Lower leg skin (tissue), 3 donors: ENCODE data around the gene ISG20L2.
A peak's percentile ranks its signal among the peaks of the same experiment; 100 is the strongest.

Source experiments
- CTCF ChIP-seq, 3 donors: fragments of 450-650 bp; IDR thresholded peaks; one replicate each; pipeline ENCODE4 v1.5.1; 2016; ENCODE audit warnings: antibody characterized with exemption in 3 of 3, mild to moderate bottlenecking in 3 of 3, moderate library complexity in 2 of 3
- POLR2A ChIP-seq, 2 donors: fragments of 450-650 bp; IDR thresholded peaks; one replicate each; pipeline ENCODE4 v1.6.1; 2016 to 2017; ENCODE audit warnings: antibody characterized with exemption in 2 of 2, mild to moderate bottlenecking in 1 of 2, moderate library complexity in 1 of 2

GRCh38 chr1:156677616-156678596 lies 50.7 kb downstream of the ISG20L2 start:
- peak in 1 of 3 donors; percentile 63 for TF ChIP-seq CTCF (IDR thresholded peaks at IDR 0.05)
- no peak for TF ChIP-seq POLR2A (IDR thresholded peaks at IDR 0.05)
